HEK293 (cell line): Measurements from ENCODE around the gene CELF1.

Experiments used
- ZBTB26 ChIP-seq: fragments of 450-650 bp; formaldehyde crosslinking; optimal IDR thresholded peaks from 2 replicates; pipeline ENCODE3; 2016; ENCODE audit warnings: missing biosample characterization, mild to moderate bottlenecking, missing genetic modification characterization
- TF ChIP-seq, protein P1 (sequence below): fragments of 450-650 bp; formaldehyde crosslinking; IDR thresholded peaks from 2 replicates; pipeline ENCODE4 v1.5.1; 2016; ENCODE audit warnings: missing biosample characterization, missing genetic modification characterization

GRCh38 chr11:47498584-47499152 lies 54.3 kb downstream of the CELF1 start:
- TF ChIP-seq, protein P1, sequence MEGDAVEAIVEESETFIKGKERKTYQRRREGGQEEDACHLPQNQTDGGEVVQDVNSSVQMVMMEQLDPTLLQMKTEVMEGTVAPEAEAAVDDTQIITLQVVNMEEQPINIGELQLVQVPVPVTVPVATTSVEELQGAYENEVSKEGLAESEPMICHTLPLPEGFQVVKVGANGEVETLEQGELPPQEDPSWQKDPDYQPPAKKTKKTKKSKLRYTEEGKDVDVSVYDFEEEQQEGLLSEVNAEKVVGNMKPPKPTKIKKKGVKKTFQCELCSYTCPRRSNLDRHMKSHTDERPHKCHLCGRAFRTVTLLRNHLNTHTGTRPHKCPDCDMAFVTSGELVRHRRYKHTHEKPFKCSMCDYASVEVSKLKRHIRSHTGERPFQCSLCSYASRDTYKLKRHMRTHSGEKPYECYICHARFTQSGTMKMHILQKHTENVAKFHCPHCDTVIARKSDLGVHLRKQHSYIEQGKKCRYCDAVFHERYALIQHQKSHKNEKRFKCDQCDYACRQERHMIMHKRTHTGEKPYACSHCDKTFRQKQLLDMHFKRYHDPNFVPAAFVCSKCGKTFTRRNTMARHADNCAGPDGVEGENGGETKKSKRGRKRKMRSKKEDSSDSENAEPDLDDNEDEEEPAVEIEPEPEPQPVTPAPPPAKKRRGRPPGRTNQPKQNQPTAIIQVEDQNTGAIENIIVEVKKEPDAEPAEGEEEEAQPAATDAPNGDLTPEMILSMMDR (tag by site-specific recombination) = no peak
- no peak for TF ChIP-seq ZBTB26 (tag by site-specific recombination)
